ENCODE measurements around the gene ATE1. TPM values are rescaled to one million over a fixed set of nuclear protein-coding genes. Genes with fewer than 3 reads are reported as not detected.
"Not testable (repeated sequence)": the region's sequence is repeated elsewhere in the genome, so short reads cannot be mapped to it uniquely, and the experiment has no call there.

ATE1 gene
- total RNA-seq, 4 donors from 2014 or later: 15.5 to 29.8 (median 22.6) TPM

DNA sequence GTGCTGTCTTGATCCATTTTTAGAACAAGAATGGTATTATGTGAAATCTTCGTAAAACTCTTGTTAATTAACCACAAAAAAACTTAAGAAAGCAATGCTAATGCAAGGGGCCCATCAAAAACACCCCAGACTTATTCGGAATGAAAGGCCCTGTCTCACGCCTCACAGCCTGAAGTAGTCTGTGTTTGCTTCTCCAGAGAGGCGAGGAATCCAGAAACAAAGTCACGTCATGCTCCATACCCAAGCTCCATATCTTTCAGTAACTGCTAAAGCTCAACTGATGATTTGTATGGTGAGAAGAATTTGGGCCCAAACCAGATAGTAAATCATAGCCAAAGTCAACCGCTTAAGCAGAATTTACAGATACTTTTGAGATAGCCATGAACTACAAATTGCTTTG, 155.4 kb downstream of the ATE1 start:
- no peaks in the 10 kb centered on the region for H3K36me3 ChIP-seq
- peaks cover 0 to 26% (median 6%) of the 10 kb centered on the region in 3 donors for H3K4me1 ChIP-seq
- H3K4me3 ChIP-seq: no peak overlapping the region
- DNase-seq: no peak
- H3K27me3 ChIP-seq: no peaks in the 10 kb centered on the region
- intact Hi-C loops (cut with DNase I): no loop called here
- no peak overlapping the region for H3K27ac ChIP-seq
- H3K9me3 ChIP-seq: no peaks in the 10 kb centered on the region
- WGBS, 2 donors: 81 to 84% methylated on average over 6 of the region's 6 CpGs
- TF ChIP-seq, protein P1, sequence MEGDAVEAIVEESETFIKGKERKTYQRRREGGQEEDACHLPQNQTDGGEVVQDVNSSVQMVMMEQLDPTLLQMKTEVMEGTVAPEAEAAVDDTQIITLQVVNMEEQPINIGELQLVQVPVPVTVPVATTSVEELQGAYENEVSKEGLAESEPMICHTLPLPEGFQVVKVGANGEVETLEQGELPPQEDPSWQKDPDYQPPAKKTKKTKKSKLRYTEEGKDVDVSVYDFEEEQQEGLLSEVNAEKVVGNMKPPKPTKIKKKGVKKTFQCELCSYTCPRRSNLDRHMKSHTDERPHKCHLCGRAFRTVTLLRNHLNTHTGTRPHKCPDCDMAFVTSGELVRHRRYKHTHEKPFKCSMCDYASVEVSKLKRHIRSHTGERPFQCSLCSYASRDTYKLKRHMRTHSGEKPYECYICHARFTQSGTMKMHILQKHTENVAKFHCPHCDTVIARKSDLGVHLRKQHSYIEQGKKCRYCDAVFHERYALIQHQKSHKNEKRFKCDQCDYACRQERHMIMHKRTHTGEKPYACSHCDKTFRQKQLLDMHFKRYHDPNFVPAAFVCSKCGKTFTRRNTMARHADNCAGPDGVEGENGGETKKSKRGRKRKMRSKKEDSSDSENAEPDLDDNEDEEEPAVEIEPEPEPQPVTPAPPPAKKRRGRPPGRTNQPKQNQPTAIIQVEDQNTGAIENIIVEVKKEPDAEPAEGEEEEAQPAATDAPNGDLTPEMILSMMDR (IDR thresholded peaks at IDR 0.05): no peak
- no peak for TF ChIP-seq POLR2A (IDR thresholded peaks at IDR 0.05)

- WGBS, 2 donors: 59 to 65% methylated on average over 5 of the region's 5 CpGs
- no peak overlapping the region for H3K4me3 ChIP-seq
- TF ChIP-seq POLR2A (IDR thresholded peaks at IDR 0.05): no peak
- TF ChIP-seq, protein P1 (IDR thresholded peaks at IDR 0.05): no peak
- intact Hi-C loops (cut with DNase I): no loop called here
- H3K4me1 ChIP-seq: peaks cover 0 to 26% (median 6%) of the 10 kb centered on the region in 3 donors
- H3K36me3 ChIP-seq: no peaks in the 10 kb centered on the region
- no peak for DNase-seq
- no peaks in the 10 kb centered on the region for H3K9me3 ChIP-seq
- H3K27ac ChIP-seq: peak overlapping the region in 1 of 4 donors; percentile 21
- no peaks in the 10 kb centered on the region for H3K27me3 ChIP-seq
These were observed 155.9 kb downstream of the ATE1 start for GRCh38 chr10:121771966-121772365.

DNA sequence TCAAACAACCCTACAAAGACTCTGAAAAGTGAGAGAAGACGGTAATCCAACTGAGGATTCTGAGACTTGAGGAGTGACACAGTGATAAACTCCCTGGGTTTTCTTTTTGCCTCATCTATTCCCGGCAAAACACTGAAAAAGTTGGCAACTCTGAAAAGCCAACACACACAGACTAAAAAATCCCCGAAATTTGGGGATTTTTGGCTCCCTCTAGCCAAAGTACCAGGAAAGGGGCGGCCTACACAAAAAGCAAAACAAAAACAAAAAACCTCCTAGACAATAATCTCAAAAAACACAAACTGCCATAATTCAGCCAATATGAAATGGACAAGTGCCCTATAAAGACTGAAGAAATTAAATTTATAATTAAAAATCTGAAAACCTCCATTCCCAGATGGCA, 161.4 kb downstream of the ATE1 start:
- TF ChIP-seq POLR2A (IDR thresholded peaks at IDR 0.05): no peak
- TF ChIP-seq, protein P1 (IDR thresholded peaks at IDR 0.05): no peak
- H3K27me3 ChIP-seq: no peaks in the 10 kb centered on the region
- H3K27ac ChIP-seq: no peak overlapping the region
- intact Hi-C loops (cut with DNase I): no loop called here
- no peak for DNase-seq
- peaks cover 0 to 21% (median 0%) of the 10 kb centered on the region in 3 donors for H3K4me1 ChIP-seq
- WGBS, 2 donors: 60 to 75% methylated on average over 4 of the region's 4 CpGs
- no peaks in the 10 kb centered on the region for H3K36me3 ChIP-seq
- no peaks in the 10 kb centered on the region for H3K9me3 ChIP-seq
- H3K4me3 ChIP-seq: no peak overlapping the region

- H3K4me1 ChIP-seq: peaks cover 0 to 21% (median 0%) of the 10 kb centered on the region in 3 donors
- DNase-seq: no peak
- 60 to 76% methylated on average over 4 of the region's 4 CpGs for WGBS, 2 donors
- intact Hi-C loops (cut with DNase I): no loop called here
- H3K27me3 ChIP-seq: no peaks in the 10 kb centered on the region
- TF ChIP-seq POLR2A (IDR thresholded peaks at IDR 0.05): no peak
- TF ChIP-seq, protein P1 (IDR thresholded peaks at IDR 0.05): no peak
- no peak overlapping the region for H3K4me3 ChIP-seq
- peak overlapping the region; percentile 28 to 45 (median 39) for H3K27ac ChIP-seq
- peaks cover 0 to 5% (median 0%) of the 10 kb centered on the region in 3 donors for H3K36me3 ChIP-seq
- no peaks in the 10 kb centered on the region for H3K9me3 ChIP-seq
These were observed 162.6 kb downstream of the ATE1 start for GRCh38 chr10:121765204-121765603.

DNA sequence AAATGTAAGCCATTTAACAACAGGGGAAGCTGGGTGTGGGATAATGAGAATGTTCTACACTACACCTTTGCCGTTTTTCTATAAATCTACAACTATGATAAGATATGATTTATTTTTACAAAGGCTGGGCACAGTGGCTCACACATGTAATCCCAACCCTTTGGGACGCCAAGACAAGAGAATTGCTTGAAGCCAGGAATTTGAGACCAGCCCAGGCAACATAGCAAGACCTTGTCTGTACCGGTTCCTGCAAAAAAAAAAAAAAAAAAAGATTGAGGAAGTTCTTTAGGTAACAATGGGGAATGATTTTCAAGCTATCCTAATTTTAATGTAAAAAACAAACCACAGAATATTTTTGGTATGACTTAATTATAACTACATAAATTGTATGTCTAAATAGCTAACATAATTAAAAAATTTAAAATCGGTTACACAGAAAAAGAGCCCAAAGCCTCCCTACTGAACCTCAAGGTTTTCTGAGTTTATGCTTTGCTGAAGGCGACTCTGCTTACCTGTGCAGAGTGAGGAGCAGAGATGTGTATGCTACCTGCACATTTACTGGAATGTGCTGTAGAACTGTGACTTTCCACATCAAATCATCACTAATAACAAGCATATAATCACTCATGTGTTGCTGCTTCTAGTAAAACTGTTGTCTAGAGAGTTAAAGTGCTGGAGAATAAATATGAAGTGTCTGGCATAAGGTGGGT, 163.4 kb downstream of the ATE1 start:
- 44 to 57% methylated on average over 5 of the region's 5 CpGs for WGBS, 2 donors

DNA sequence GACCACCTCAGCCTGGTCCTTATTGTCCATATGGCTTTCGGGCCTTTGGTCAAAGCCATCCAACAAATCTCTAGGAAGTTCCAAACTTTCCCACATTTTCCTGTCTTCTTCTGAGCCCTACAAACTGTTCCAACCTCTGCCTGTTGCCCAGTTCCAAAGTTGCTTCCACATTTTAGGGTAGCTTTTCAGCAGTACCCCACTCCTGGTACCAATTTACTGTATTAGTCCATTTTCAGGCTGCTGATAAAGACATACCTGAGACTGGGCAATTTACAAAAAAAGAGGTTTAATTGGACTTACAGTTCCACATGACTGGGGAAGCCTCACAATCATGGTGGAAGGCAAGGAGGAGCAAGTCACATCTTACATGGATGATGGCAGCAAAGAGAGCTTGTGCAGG, 170.6 kb downstream of the ATE1 start:
- intact Hi-C loops (cut with DNase I); DNase-seq; H3K27ac ChIP-seq; H3K27me3 ChIP-seq; H3K4me3 ChIP-seq: not testable (repeated sequence)
- peaks cover 4 to 17% (median 10%) of the 10 kb centered on the region in 3 donors for H3K4me1 ChIP-seq
- WGBS, 2 donors: 95 to 100% methylated on average over 1 of the region's 1 CpG
- H3K9me3 ChIP-seq: peaks cover 0 to 35% (median 15%) of the 10 kb centered on the region in 3 donors
- peaks cover 0 to 40% (median 5%) of the 10 kb centered on the region in 3 donors for H3K36me3 ChIP-seq

More for the DNA sequence above, 163.4 kb downstream of the ATE1 start:
- Histone ChIP-seq H3K27me3 (no peaks in the 10 kb centered on the region), H3K36me3 (peaks cover 0 to 13% (median 0%) of the 10 kb centered on the region in 3 donors), H3K4me1 (peaks cover 0 to 21% (median 0%) of the 10 kb centered on the region in 3 donors), H3K4me3 (no peak overlapping the region), H3K9me3 (peaks cover 0 to 7% (median 0%) of the 10 kb centered on the region in 3 donors), H3K27ac (peak overlapping the region; percentile 28 to 45 (median 39))
- TF ChIP-seq, protein P1 (IDR thresholded peaks at IDR 0.05): no peak
- no peak for TF ChIP-seq POLR2A (IDR thresholded peaks at IDR 0.05)
- no peak for DNase-seq
- intact Hi-C loops (cut with DNase I): no loop called here

- H3K27me3 ChIP-seq; DNase-seq; H3K27ac ChIP-seq; H3K4me3 ChIP-seq; intact Hi-C loops (cut with DNase I): not testable (repeated sequence)
- H3K9me3 ChIP-seq: peaks cover 0 to 35% (median 15%) of the 10 kb centered on the region in 3 donors
- WGBS, 2 donors: 100% methylated on average over 2 of the region's 2 CpGs
- H3K4me1 ChIP-seq: peaks cover 4 to 17% (median 10%) of the 10 kb centered on the region in 3 donors
- H3K36me3 ChIP-seq: peaks cover 0 to 37% (median 5%) of the 10 kb centered on the region in 3 donors
These were observed 172.3 kb downstream of the ATE1 start for GRCh38 chr10:121755496-121755895.

All from esophagus squamous epithelium (tissue), 5 donors.